Esophagus (tissue), 2 donors: Measurements from ENCODE around the gene SPAG16. TPM values are rescaled to one million over a fixed set of nuclear protein-coding genes. Genes with fewer than 3 reads are reported as not detected.
"Not testable (repeated sequence)": the region's sequence is repeated elsewhere in the genome, so short reads cannot be mapped to it uniquely, and the experiment has no call there.

Experiments
- H3K27ac ChIP-seq, 2 donors: one replicate each; pipeline ENCODE4 v1.5.1; 2013; ENCODE audit warnings: low read depth in 2 of 2, mild to moderate bottlenecking in 2 of 2, inconsistent platforms in 1 of 2, low read length in 1 of 2, moderate library complexity in 1 of 2
- H3K27me3 ChIP-seq, 2 donors: one replicate each; pipeline ENCODE4 v1.6.1; 2013; ENCODE audit warnings: low read length in 2 of 2, control low read depth in 1 of 2, mild to moderate bottlenecking in 1 of 2; ENCODE audit not compliant: insufficient read depth in 2 of 2, control insufficient read depth in 1 of 2
- H3K36me3 ChIP-seq, 2 donors: one replicate each; pipeline ENCODE4 v1.6.1; 2013; ENCODE audit warnings: low read length in 1 of 2; ENCODE audit not compliant: control insufficient read depth in 2 of 2, insufficient read depth in 2 of 2
- H3K4me1 ChIP-seq, 2 donors: one replicate each; pipeline ENCODE4 v1.6.1; 2013; ENCODE audit warnings: low read length in 1 of 2; ENCODE audit not compliant: control insufficient read depth in 2 of 2, insufficient read depth in 2 of 2
- H3K4me3 ChIP-seq, 2 donors: one replicate each; pipeline ENCODE4 v1.5.1; 2013; ENCODE audit warnings: low read length in 2 of 2, mild to moderate bottlenecking in 2 of 2, low read depth in 1 of 2, moderate library complexity in 1 of 2
- H3K9me3 ChIP-seq, 2 donors: one replicate each; pipeline ENCODE4 v1.6.1; 2013; ENCODE audit warnings: mild to moderate bottlenecking in 2 of 2, low read depth in 1 of 2, low read length in 1 of 2, moderate library complexity in 1 of 2; ENCODE audit not compliant: control insufficient read depth in 2 of 2, insufficient read depth in 1 of 2
- whole genome bisulfite sequencing, 2 donors: extraction: QIAGEN DNeasy Blood & Tissue Kit; methylation state at CpG; one replicate each; pipeline ENCODE4 v1.1.7; 2013; 5-methylcytosine and 5-hydroxymethylcytosine counted together
- polyA plus RNA-seq, 2 donors: library from polyadenylated mRNA; stranded (reverse); fragments of 200-250 nt; gene quantifications; one replicate each; pipeline ENCODE4 v1.2.3, GENCODE V29; 2013
- donor health status: healthy with polysubstance abuse.
- donor health status: Bipolar disorder and iron deficiency.

Gene SPAG16
- polyA plus RNA-seq, 2 donors: 20.4 to 21.2 TPM

GRCh38 chr2:213265679-213266078 is 18.6 kb upstream of the SPAG16 start:
- 74 to 81% methylated on average over 3 of the region's 3 CpGs for WGBS, 2 donors

GRCh38 chr2:213266421-213266820 is 17.8 kb upstream of the SPAG16 start:
- Histone ChIP-seq H3K27me3 (no peaks in the 10 kb centered on the region), H3K9me3 (no peaks in the 10 kb centered on the region), H3K4me3 (no peak overlapping the region), H3K4me1 (no peaks in the 10 kb centered on the region), H3K36me3 (no peaks in the 10 kb centered on the region), H3K27ac (no peak overlapping the region)
- WGBS, 2 donors: 89 to 91% methylated on average over 2 of the region's 2 CpGs

More at GRCh38 chr2:213265679-213266078, 18.6 kb upstream of the SPAG16 start:
- H3K9me3 ChIP-seq: no peaks in the 10 kb centered on the region
- no peaks in the 10 kb centered on the region for H3K4me1 ChIP-seq
- no peak overlapping the region for H3K4me3 ChIP-seq
- no peaks in the 10 kb centered on the region for H3K27me3 ChIP-seq
- H3K36me3 ChIP-seq: no peaks in the 10 kb centered on the region
- no peak overlapping the region for H3K27ac ChIP-seq

GRCh38 chr2:213271947-213272346 is 12.3 kb upstream of the SPAG16 start:
- Histone ChIP-seq H3K4me1 (no peaks in the 10 kb centered on the region), H3K9me3 (no peaks in the 10 kb centered on the region), H3K36me3 (no peaks in the 10 kb centered on the region), H3K27me3 (no peaks in the 10 kb centered on the region), H3K27ac (no peak overlapping the region), H3K4me3 (no peak overlapping the region)
- 55 to 69% methylated on average over 1 of the region's 1 CpG for WGBS, 2 donors

- Histone ChIP-seq H3K27ac (no peak overlapping the region), H3K4me3 (no peak overlapping the region), H3K27me3 (no peaks in the 10 kb centered on the region), H3K9me3 (no peaks in the 10 kb centered on the region), H3K36me3 (no peaks in the 10 kb centered on the region), H3K4me1 (no peaks in the 10 kb centered on the region)
- WGBS, 2 donors: 76 to 81% methylated on average over 1 of the region's 1 CpG
These were observed 10.1 kb upstream of the SPAG16 start for GRCh38 chr2:213274143-213274542.

- H3K36me3 ChIP-seq: no peaks in the 10 kb centered on the region
- no peak overlapping the region for H3K27ac ChIP-seq
- 76 to 89% methylated on average over 1 of the region's 1 CpG for WGBS, 2 donors
- H3K9me3 ChIP-seq: no peaks in the 10 kb centered on the region
- H3K4me1 ChIP-seq: no peaks in the 10 kb centered on the region
- H3K27me3 ChIP-seq: no peaks in the 10 kb centered on the region
- no peak overlapping the region for H3K4me3 ChIP-seq
These were observed 9.0 kb upstream of the SPAG16 start for GRCh38 chr2:213275265-213275664.

- H3K4me1 ChIP-seq, H3K4me3 ChIP-seq, H3K27me3 ChIP-seq, H3K27ac ChIP-seq, H3K9me3 ChIP-seq, H3K36me3 ChIP-seq: not testable (repeated sequence)
- WGBS, 2 donors: 74 to 76% methylated on average over 2 of the region's 2 CpGs
These were observed 7.1 kb upstream of the SPAG16 start for GRCh38 chr2:213277134-213277533.

GRCh38 chr2:213279116-213279620 is 5.1 kb upstream of the SPAG16 start:
- H3K4me1 ChIP-seq: no peaks in the 10 kb centered on the region
- H3K27me3 ChIP-seq: no peaks in the 10 kb centered on the region
- no peak overlapping the region for H3K4me3 ChIP-seq
- H3K9me3 ChIP-seq: no peaks in the 10 kb centered on the region
- H3K36me3 ChIP-seq: no peaks in the 10 kb centered on the region
- no peak overlapping the region for H3K27ac ChIP-seq
- 36 to 83% methylated on average over 1 of the region's 1 CpG for WGBS, 2 donors

- H3K27me3 ChIP-seq: no peaks in the 10 kb centered on the region
- no peak overlapping the region for H3K27ac ChIP-seq
- 63 to 68% methylated on average over 1 of the region's 1 CpG for WGBS, 2 donors
These were observed 4.3 kb upstream of the SPAG16 start for GRCh38 chr2:213279971-213280370.

GRCh38 chr2:213281156-213281555 is 3.1 kb upstream of the SPAG16 start:
- no peak overlapping the region for H3K4me3 ChIP-seq
- no peaks in the 10 kb centered on the region for H3K36me3 ChIP-seq
- no peak overlapping the region for H3K27ac ChIP-seq
- H3K4me1 ChIP-seq: no peaks in the 10 kb centered on the region
- H3K27me3 ChIP-seq: no peaks in the 10 kb centered on the region
- 42 to 70% methylated on average over 1 of the region's 1 CpG for WGBS, 2 donors
- H3K9me3 ChIP-seq: no peaks in the 10 kb centered on the region

More at GRCh38 chr2:213279971-213280370, 4.3 kb upstream of the SPAG16 start:
- H3K9me3 ChIP-seq: no peaks in the 10 kb centered on the region
- no peaks in the 10 kb centered on the region for H3K4me1 ChIP-seq
- H3K36me3 ChIP-seq: no peaks in the 10 kb centered on the region
- H3K4me3 ChIP-seq: no peak overlapping the region

GRCh38 chr2:213285404-213285803 is 1.1 kb downstream of the SPAG16 start:
- H3K27ac ChIP-seq: no peak overlapping the region
- no peaks in the 10 kb centered on the region for H3K27me3 ChIP-seq
- no peaks in the 10 kb centered on the region for H3K9me3 ChIP-seq
- H3K4me1 ChIP-seq: no peaks in the 10 kb centered on the region
- peak overlapping the region in 1 of 2 donors; percentile 70 for H3K4me3 ChIP-seq
- 51 to 59% methylated on average over 5 of the region's 5 CpGs for WGBS, 2 donors
- H3K36me3 ChIP-seq: no peaks in the 10 kb centered on the region
